ENCODE results near the gene DERL2.

The DERL2 gene

GRCh38 chr17:5485270-5486205 is at the start of gene DERL2:
Gene DERL2 (minus strand): TSS chr17:5486178. CDS start chr17:5486161, 17 bp downstream.
- no peak for DNase-seq (ENCODE audit: low read depth)

- no peak for DNase-seq (ENCODE audit: low read depth)
Measured at GRCh38 chr17:5535436-5535835, 49.5 kb upstream of the DERL2 start.

- DNase-seq (ENCODE audit: low read depth) = no peak
Measured at GRCh38 chr17:5533486-5534315, 47.7 kb upstream of the DERL2 start.

GRCh38 chr17:5532581-5532980 is 46.6 kb upstream of the DERL2 start:
- DNase-seq (ENCODE audit: low read depth) = no peak

- no peak for DNase-seq (ENCODE audit: low read depth)
Measured at GRCh38 chr17:5531085-5531418, 45.1 kb upstream of the DERL2 start.

GRCh38 chr17:5530265-5531084 is 44.5 kb upstream of the DERL2 start:
- DNase-seq (ENCODE audit: low read depth) = no peak

GRCh38 chr17:5527601-5528250 is 41.7 kb upstream of the DERL2 start:
- DNase-seq (ENCODE audit: low read depth) = no peak

GRCh38 chr17:5526821-5527598 is 41.0 kb upstream of the DERL2 start:
- peak; percentile 96 for DNase-seq (ENCODE audit: low read depth)

GRCh38 chr17:5523249-5523648 is 37.3 kb upstream of the DERL2 start:
- no peak for DNase-seq (ENCODE audit: low read depth)

- DNase-seq (ENCODE audit: low read depth) = no peak
Measured at GRCh38 chr17:5522476-5522875, 36.5 kb upstream of the DERL2 start.

GRCh38 chr17:5516060-5516792 is 30.2 kb upstream of the DERL2 start:
- peak; percentile 94 for DNase-seq (ENCODE audit: low read depth)

- DNase-seq (ENCODE audit: low read depth) = no peak
Measured at GRCh38 chr17:5514976-5515375, 29.0 kb upstream of the DERL2 start.

GRCh38 chr17:5513628-5514027 is 27.6 kb upstream of the DERL2 start:
- DNase-seq (ENCODE audit: low read depth) = no peak

- DNase-seq (ENCODE audit: low read depth) = no peak
Measured at GRCh38 chr17:5511401-5512225, 25.6 kb upstream of the DERL2 start.

- no peak for DNase-seq (ENCODE audit: low read depth)
Measured at GRCh38 chr17:5510771-5511170, 24.8 kb upstream of the DERL2 start.

- no peak for DNase-seq (ENCODE audit: low read depth)
Measured at GRCh38 chr17:5509482-5509881, 23.5 kb upstream of the DERL2 start.

- no peak for DNase-seq (ENCODE audit: low read depth)
Measured at GRCh38 chr17:5508810-5509209, 22.8 kb upstream of the DERL2 start.

GRCh38 chr17:5506307-5506706 is 20.3 kb upstream of the DERL2 start:
- DNase-seq (ENCODE audit: low read depth) = no peak

- DNase-seq (ENCODE audit: low read depth) = no peak
Measured at GRCh38 chr17:5502552-5502951, 16.6 kb upstream of the DERL2 start.

Measured in GM04504 (cell line).